ENCODE measurements around the gene ARMH3.

The ARMH3 gene

GRCh38 chr10:101956898-101957297 is 99.1 kb downstream of the ARMH3 start:
- no peaks in the 10 kb centered on the region for H3K27me3 ChIP-seq (ENCODE audit: insufficient read depth, low read depth, severe bottlenecking)
- H3K27ac ChIP-seq, result no peak overlapping the region
- H3K4me3 ChIP-seq (ENCODE audit: low read depth, low read length), result no peak overlapping the region
- H3K9me3 ChIP-seq (ENCODE audit: severe bottlenecking), result no peaks in the 10 kb centered on the region
- peaks cover 13% of the 10 kb centered on the region for H3K36me3 ChIP-seq
- no peak for DNase-seq
- TF ChIP-seq CTCF (IDR thresholded peaks at IDR 0.05; ENCODE audit: low read depth, low read length), result no peak

- Histone ChIP-seq H3K27me3 (ENCODE audit: insufficient read depth, low read depth, severe bottlenecking) (no peaks in the 10 kb centered on the region), H3K4me3 (ENCODE audit: low read depth, low read length) (no peak overlapping the region), H3K27ac (no peak overlapping the region), H3K9me3 (ENCODE audit: severe bottlenecking) (no peaks in the 10 kb centered on the region), H3K36me3 (peaks cover 16% of the 10 kb centered on the region)
- DNase-seq, result no peak
- no peak for TF ChIP-seq CTCF (IDR thresholded peaks at IDR 0.05; ENCODE audit: low read depth, low read length)
Measured at GRCh38 chr10:101956117-101956516, 99.9 kb downstream of the ARMH3 start.

DNA sequence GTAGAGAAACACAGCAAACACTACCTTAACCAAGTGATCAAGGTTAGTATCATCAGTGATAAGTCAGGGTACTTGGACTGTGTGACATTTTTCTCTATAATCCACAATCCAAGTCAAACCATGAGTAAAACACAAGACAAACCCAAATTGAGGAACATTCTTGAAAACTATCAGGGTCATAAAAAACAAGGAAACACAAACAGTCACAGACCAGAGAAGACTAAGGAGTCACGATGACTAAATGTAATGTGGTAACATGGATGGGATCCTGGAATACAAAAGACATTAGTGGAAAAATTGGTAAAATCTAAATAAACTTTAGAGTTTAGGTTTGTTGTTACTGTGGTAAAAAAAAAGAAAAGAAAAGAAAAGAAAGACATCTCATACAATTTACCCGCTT is 103.8 kb downstream of the ARMH3 start:
- Histone ChIP-seq H3K4me3 (ENCODE audit: low read depth, low read length) (no peak overlapping the region), H3K9me3 (ENCODE audit: severe bottlenecking) (peaks cover 6% of the 10 kb centered on the region), H3K27me3 (ENCODE audit: insufficient read depth, low read depth, severe bottlenecking) (no peaks in the 10 kb centered on the region), H3K36me3 (peaks cover 16% of the 10 kb centered on the region), H3K27ac (no peak overlapping the region)
- TF ChIP-seq CTCF (IDR thresholded peaks at IDR 0.05; ENCODE audit: low read depth, low read length), result no peak
- no peak for DNase-seq

GRCh38 chr10:101950213-101950612 is 105.8 kb downstream of the ARMH3 start:
- no peak for DNase-seq
- Histone ChIP-seq H3K9me3 (ENCODE audit: severe bottlenecking) (peaks cover 6% of the 10 kb centered on the region), H3K4me3 (ENCODE audit: low read depth, low read length) (no peak overlapping the region), H3K27me3 (ENCODE audit: insufficient read depth, low read depth, severe bottlenecking) (no peaks in the 10 kb centered on the region), H3K36me3 (peaks cover 13% of the 10 kb centered on the region), H3K27ac (no peak overlapping the region)
- TF ChIP-seq CTCF (IDR thresholded peaks at IDR 0.05; ENCODE audit: low read depth, low read length), result no peak

DNA sequence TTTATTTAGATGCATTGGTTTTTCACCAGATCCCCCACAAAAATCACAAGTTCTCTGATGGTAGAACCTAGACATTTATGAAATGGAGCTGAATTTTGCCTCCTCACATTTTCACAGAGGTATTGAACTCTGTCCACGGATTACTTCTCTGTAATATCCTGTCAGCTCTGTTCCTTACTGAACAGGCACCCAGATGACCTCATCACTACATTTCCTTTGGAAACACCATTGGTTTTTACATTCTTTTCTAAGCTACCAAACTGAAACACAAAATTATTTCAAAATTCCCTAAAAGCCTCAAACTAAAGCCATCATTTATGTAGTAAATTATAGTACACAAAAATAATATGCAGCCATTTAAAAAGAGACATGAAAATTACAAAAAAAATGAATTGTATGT is 114.1 kb downstream of the ARMH3 start:
- no peak overlapping the region for H3K4me3 ChIP-seq (ENCODE audit: low read depth, low read length)
- H3K36me3 ChIP-seq, result no peaks in the 10 kb centered on the region; the same call in 1 of the 2 replicates
- H3K27me3 ChIP-seq (ENCODE audit: insufficient read depth, low read depth, severe bottlenecking), result no peaks in the 10 kb centered on the region
- no peak overlapping the region for H3K27ac ChIP-seq
- DNase-seq, result no peak
- H3K9me3 ChIP-seq (ENCODE audit: severe bottlenecking), result no peaks in the 10 kb centered on the region
- no peak for TF ChIP-seq CTCF (IDR thresholded peaks at IDR 0.05; ENCODE audit: low read depth, low read length)

GRCh38 chr10:101940916-101941315 is 115.1 kb downstream of the ARMH3 start:
- Histone ChIP-seq H3K27me3 (ENCODE audit: insufficient read depth, low read depth, severe bottlenecking) (no peaks in the 10 kb centered on the region), H3K27ac (no peak overlapping the region), H3K36me3 (no peaks in the 10 kb centered on the region; the same call in 1 of the 2 replicates), H3K9me3 (ENCODE audit: severe bottlenecking) (no peaks in the 10 kb centered on the region), H3K4me3 (ENCODE audit: low read depth, low read length) (no peak overlapping the region)
- DNase-seq, result no peak
- no peak for TF ChIP-seq CTCF (IDR thresholded peaks at IDR 0.05; ENCODE audit: low read depth, low read length)
